Heart left ventricle (tissue), 16 donors: ENCODE measurements around the gene KCNK2. TPM values are rescaled to one million over a fixed set of nuclear protein-coding genes. Genes with fewer than 3 reads are reported as not detected.

Experiments
- ATAC-seq, 4 donors: fragments of 200-7000 bp; cut with Tn5 transposase; one replicate each; pipeline ENCODE4 v1.9.1; 2020 to 2022; ENCODE audit warnings: moderate library complexity in 4 of 4, mild to moderate bottlenecking in 3 of 4, moderate number of reproducible peaks in 1 of 4
- DNase-seq, 5 donors: peaks; one replicate each; pipeline ENCODE4 v3.0.0-alpha.2; 2020
- H3K27ac ChIP-seq, 12 donors: fragments of 200-600 bp; sonication (generic) in 4 of 12; one replicate each; pipeline versions ENCODE4 v1.5.0 to v1.8.0; 2016 to 2022; ENCODE audit warnings: mild to moderate bottlenecking in 2 of 12
- H3K27me3 ChIP-seq, 9 donors: fragments of 200-600 bp; sonication (generic) in 2 of 9; one replicate each; pipeline versions ENCODE4 v1.5.1 to v1.8.0; 2016 to 2022; ENCODE audit warnings: mild to moderate bottlenecking in 3 of 9
- H3K36me3 ChIP-seq, 9 donors: fragments of 200-600 bp; sonication (generic) in 2 of 9; one replicate each; pipeline versions ENCODE4 v1.5.0 to v1.8.0; 2018 to 2022; ENCODE audit warnings: mild to moderate bottlenecking in 2 of 9
- H3K4me1 ChIP-seq, 12 donors: fragments of 200-600 bp; sonication (generic) in 4 of 12; one replicate each; pipeline versions ENCODE4 v1.5.0 to v1.8.0; 2016 to 2022; ENCODE audit warnings: mild to moderate bottlenecking in 3 of 12
- H3K4me3 ChIP-seq, 12 donors: fragments of 200-600 bp; sonication (generic) in 4 of 12; one replicate each; pipeline versions ENCODE4 v1.5.0 to v1.8.0; 2017 to 2022; ENCODE audit warnings: mild to moderate bottlenecking in 9 of 12, moderate library complexity in 4 of 12
- H3K9me3 ChIP-seq, 12 donors: fragments of 200-600 bp; sonication (generic) in 4 of 12; one replicate each; pipeline versions ENCODE4 v1.5.0 to v1.8.0; 2016 to 2022; ENCODE audit warnings: mild to moderate bottlenecking in 1 of 12
- POLR2A ChIP-seq, 2 donors: fragments of 450-650 bp; IDR thresholded peaks; one replicate each; pipeline ENCODE4 v1.6.1; 2017; ENCODE audit warnings: antibody characterized with exemption in 2 of 2, mild to moderate bottlenecking in 2 of 2, moderate library complexity in 2 of 2
- WGBS, 4 donors: extraction: QIAGEN DNeasy Blood & Tissue Kit in 2 of 4; methylation state at CpG; one replicate each; pipeline versions ENCODE4 v1.1.5 to v1.1.7; 2013 to 2018; 5-methylcytosine and 5-hydroxymethylcytosine counted together
- intact Hi-C, 10 donors: fragments of 100-400 bp; cut with DNase I; formaldehyde crosslinking; loops; one replicate each; pipeline versions ENCODE4 v1.11.1 to v1.14.2; 2022
- polyA plus RNA-seq, 2 donors: library from polyadenylated mRNA; stranded (reverse); fragments of 200-250 nt; gene quantifications; one replicate each; pipeline ENCODE4 v1.2.3, GENCODE V29; 2013
- total RNA-seq, 9 donors: library from RNA; depleted of rRNA in 2 of 9; stranded (reverse); fragments of >200 nt in 2 of 9; fragmentation: NEBNext Ultra II Directional in 3 of 9; extraction: Animal tissue kit (Norgen Biotek cat#: 25700) in 3 of 9; gene quantifications; one replicate each; pipeline versions ENCODE4 v1.1.0 to v1.2.4, GENCODE V29; 2016 to 2023
- TF ChIP-seq, protein P1 (sequence below), 12 donors: fragments of 200-600 bp; sonication (generic) in 4 of 12; IDR thresholded peaks; one replicate each; pipeline versions ENCODE4 v1.5.0 to v1.8.0; 2018 to 2022; ENCODE audit warnings: antibody characterized with exemption in 12 of 12, mild to moderate bottlenecking in 5 of 12
- donor health status: ischemic (EF 13 %, LVEDD 7.1; RV severe dilation, severe dysfunction).
- donor health status: healthy with polysubstance abuse.
- donor health status: DM: no; HTN: yes; CAD: no.
- donor health status: DM: no; HTN: no; CAD: no.
- donor health status: ischemic (EF 25% LVEDD 6.9; RV normal size, moderate dysfunction).
- donor health status: ischemic (EF 25% LVEDD 5.7; RV mildly dilated, moderate dysfunction).
- donor health status: healthy.
- donor health status: DM: yes; HTN: yes; CAD: no.
- donor health status: ischemic (EF 35%, LVEDD 5.7; RV mildly dilated, moderate dysfunction).
- donor health status: nonischemic (EF 11% LVEDD 7.7; RV severe dilation, severe dysfunction).
- donor health status: DM: yes; HTN: yes; CAD: no.
- donor health status: PGD.
- donor health status: ischemic (EF 29% LVEDD 5.4; RV normal size, mild dysfunction).
- donor health status: nonischemic (EF 23%, LVEDD 6.1; RV moderate dilation, normal function).

KCNK2 gene
- total and polyA plus RNA-seq, 11 donors, result 0.04 to 1.3 (median 0.21) TPM; not detected in 3

DNA sequence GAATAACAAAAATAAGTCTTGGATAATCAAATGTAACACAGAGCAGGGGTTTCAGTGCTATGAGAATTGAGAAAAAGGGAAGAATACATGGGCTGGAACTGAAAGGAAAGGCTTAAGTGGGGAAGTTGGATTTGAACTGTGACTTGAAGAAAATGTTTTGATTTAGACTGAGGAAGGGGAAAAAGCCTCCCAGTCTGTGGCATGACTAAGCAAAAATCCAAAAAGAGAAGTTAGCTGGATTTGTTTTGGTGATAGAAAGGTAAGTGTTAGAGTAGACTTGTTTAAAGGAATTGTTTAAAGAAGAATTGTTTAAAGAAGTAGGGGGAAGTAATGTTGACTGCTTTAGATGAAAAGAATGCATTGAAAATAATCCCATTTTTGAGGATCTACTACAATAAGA is 46.0 kb downstream of the KCNK2 start:
- Histone ChIP-seq H3K36me3 (no peaks in the 10 kb centered on the region), H3K9me3 (no peaks in the 10 kb centered on the region), H3K4me3 (no peak overlapping the region), H3K4me1 (no peaks in the 10 kb centered on the region), H3K27me3 (peaks cover 0 to 5% (median 0%) of the 10 kb centered on the region in 9 donors), H3K27ac (no peak overlapping the region)
- DNase-seq (no peak), ATAC-seq (no peak)
- TF ChIP-seq, protein P1, sequence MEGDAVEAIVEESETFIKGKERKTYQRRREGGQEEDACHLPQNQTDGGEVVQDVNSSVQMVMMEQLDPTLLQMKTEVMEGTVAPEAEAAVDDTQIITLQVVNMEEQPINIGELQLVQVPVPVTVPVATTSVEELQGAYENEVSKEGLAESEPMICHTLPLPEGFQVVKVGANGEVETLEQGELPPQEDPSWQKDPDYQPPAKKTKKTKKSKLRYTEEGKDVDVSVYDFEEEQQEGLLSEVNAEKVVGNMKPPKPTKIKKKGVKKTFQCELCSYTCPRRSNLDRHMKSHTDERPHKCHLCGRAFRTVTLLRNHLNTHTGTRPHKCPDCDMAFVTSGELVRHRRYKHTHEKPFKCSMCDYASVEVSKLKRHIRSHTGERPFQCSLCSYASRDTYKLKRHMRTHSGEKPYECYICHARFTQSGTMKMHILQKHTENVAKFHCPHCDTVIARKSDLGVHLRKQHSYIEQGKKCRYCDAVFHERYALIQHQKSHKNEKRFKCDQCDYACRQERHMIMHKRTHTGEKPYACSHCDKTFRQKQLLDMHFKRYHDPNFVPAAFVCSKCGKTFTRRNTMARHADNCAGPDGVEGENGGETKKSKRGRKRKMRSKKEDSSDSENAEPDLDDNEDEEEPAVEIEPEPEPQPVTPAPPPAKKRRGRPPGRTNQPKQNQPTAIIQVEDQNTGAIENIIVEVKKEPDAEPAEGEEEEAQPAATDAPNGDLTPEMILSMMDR (IDR thresholded peaks at IDR 0.05), result no peak
- TF ChIP-seq POLR2A (IDR thresholded peaks at IDR 0.05), result no peak
- intact Hi-C loops, result no loop called here

DNA sequence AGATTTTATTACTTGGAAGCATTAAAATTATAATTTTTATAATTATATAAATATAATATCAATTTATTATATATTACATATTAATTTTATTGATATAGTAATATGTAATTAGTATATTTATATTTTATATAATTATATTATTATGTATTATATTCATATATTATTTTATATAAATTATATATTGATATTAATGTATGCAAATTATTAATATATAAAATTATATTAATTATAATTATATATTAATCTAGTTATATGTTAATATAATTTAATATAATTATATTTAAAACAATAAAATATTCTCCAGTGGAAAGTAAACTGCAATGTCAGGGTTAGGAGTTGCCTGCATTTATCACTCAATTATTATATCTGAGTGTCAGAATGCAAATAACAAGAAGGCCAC is 48.8 kb downstream of the KCNK2 start:
- DNase-seq, result no peak
- no peak overlapping the region for H3K4me3 ChIP-seq
- ATAC-seq, result no peak
- H3K4me1 ChIP-seq, result no peaks in the 10 kb centered on the region
- no peaks in the 10 kb centered on the region for H3K9me3 ChIP-seq
- no peak overlapping the region for H3K27ac ChIP-seq
- peaks cover 0 to 5% (median 0%) of the 10 kb centered on the region in 9 donors for H3K27me3 ChIP-seq
- no peaks in the 10 kb centered on the region for H3K36me3 ChIP-seq
- TF ChIP-seq POLR2A (IDR thresholded peaks at IDR 0.05), result no peak
- TF ChIP-seq, protein P1 (IDR thresholded peaks at IDR 0.05), result no peak
- intact Hi-C loops, result no loop called here

DNA sequence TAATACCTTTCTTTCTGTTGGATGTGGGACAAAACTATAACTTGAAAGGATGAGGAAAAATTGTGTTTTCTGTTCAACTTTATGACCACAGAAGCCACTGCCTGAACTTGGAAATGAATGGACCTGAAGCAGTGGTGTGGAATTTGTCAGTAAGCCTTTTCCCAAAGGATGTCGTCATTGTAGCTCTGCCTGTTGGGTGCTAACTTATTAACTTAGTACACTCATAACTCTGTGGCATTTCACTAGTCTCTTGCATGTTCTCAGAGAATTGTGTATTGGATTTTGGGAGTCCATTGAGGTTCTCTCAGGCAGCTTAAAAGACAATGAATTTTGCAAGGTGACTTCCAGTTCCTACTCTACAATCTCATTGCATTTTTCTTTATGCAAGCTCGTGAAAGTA is 49.6 kb downstream of the KCNK2 start:
- WGBS, 4 donors, result 76 to 82% (median 81%) methylated on average over 2 of the region's 2 CpGs
- Histone ChIP-seq H3K4me1 (no peaks in the 10 kb centered on the region), H3K9me3 (no peaks in the 10 kb centered on the region), H3K4me3 (no peak overlapping the region), H3K36me3 (no peaks in the 10 kb centered on the region), H3K27me3 (peaks cover 0 to 2% (median 0%) of the 10 kb centered on the region in 9 donors), H3K27ac (no peak overlapping the region)
- intact Hi-C loops, result no loop called here
- ATAC-seq, result no peak
- no peak for DNase-seq
- TF ChIP-seq, protein P1 (IDR thresholded peaks at IDR 0.05), result no peak
- TF ChIP-seq POLR2A (IDR thresholded peaks at IDR 0.05), result no peak

DNA sequence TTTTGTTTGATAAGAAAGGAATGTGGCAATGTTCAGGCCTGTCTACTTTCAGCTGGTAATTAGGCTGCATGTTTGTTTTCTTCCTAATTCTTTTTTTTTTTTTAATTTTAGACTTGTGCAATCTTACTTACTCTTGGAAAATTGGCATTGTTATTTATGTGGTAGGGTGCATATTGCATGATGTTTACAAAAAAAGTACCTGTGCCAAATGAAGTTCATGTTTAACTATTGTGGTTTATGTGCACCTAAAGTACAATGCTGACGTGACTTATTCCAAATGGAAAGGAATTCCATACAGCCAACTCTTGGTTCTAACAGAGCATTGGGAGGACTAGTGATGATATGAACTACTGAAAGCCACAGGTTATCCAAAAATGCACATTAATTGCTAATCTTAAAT is 51.0 kb downstream of the KCNK2 start:
- no peak for ATAC-seq
- 69 to 91% (median 72%) methylated on average over 1 of the region's 1 CpG for WGBS, 4 donors

More for the DNA sequence above, 51.0 kb downstream of the KCNK2 start:
- no peak overlapping the region for H3K4me3 ChIP-seq
- no peaks in the 10 kb centered on the region for H3K36me3 ChIP-seq
- H3K27me3 ChIP-seq, result no peaks in the 10 kb centered on the region
- no peak for DNase-seq
- no peak overlapping the region for H3K27ac ChIP-seq
- intact Hi-C loops, result no loop called here
- H3K9me3 ChIP-seq, result no peaks in the 10 kb centered on the region
- TF ChIP-seq POLR2A (IDR thresholded peaks at IDR 0.05), result no peak
- TF ChIP-seq, protein P1 (IDR thresholded peaks at IDR 0.05), result no peak
- H3K4me1 ChIP-seq, result no peaks in the 10 kb centered on the region
